ENCODE data around the gene LTBR. TPM values are rescaled to one million over a fixed set of nuclear protein-coding genes. Genes with fewer than 3 reads are reported as not detected.

The LTBR gene
- total RNA-seq, 1 donor from 2014 or later = 1.7 TPM

DNA sequence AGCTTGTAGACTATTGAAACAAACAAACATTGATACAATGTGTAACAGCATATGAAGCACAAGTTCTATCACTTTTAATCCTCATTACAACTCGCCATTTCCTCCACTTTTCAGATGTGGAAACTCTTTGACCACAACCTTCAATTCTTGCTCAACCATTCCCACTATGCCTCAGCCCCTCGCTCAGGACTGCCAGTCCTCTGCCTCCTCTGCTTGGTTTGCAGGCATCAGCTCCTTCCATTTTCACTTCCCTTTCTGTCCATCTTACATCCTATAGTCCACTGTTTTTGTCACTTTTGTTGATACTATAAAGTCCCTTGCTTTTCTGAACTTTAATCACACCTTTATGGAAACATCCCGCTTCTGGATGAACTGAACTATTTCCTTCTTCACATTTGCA, 32.6 kb downstream of the LTBR start:
- no peaks in the 10 kb centered on the region for H3K27me3 Mint-ChIP-seq (ENCODE audit: low read depth)
- no peak overlapping the region for H3K27ac Mint-ChIP-seq (ENCODE audit: unreplicated experiment)
- peaks cover 3% of the 10 kb centered on the region for H3K4me1 Mint-ChIP-seq
- peaks cover 6% of the 10 kb centered on the region for H3K9me3 Mint-ChIP-seq
- no peak for DNase-seq (ENCODE audit: low read depth, low spot score)
- no peak overlapping the region for H3K4me3 Mint-ChIP-seq
- TF ChIP-seq, protein P1, sequence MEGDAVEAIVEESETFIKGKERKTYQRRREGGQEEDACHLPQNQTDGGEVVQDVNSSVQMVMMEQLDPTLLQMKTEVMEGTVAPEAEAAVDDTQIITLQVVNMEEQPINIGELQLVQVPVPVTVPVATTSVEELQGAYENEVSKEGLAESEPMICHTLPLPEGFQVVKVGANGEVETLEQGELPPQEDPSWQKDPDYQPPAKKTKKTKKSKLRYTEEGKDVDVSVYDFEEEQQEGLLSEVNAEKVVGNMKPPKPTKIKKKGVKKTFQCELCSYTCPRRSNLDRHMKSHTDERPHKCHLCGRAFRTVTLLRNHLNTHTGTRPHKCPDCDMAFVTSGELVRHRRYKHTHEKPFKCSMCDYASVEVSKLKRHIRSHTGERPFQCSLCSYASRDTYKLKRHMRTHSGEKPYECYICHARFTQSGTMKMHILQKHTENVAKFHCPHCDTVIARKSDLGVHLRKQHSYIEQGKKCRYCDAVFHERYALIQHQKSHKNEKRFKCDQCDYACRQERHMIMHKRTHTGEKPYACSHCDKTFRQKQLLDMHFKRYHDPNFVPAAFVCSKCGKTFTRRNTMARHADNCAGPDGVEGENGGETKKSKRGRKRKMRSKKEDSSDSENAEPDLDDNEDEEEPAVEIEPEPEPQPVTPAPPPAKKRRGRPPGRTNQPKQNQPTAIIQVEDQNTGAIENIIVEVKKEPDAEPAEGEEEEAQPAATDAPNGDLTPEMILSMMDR (conservative IDR thresholded peaks at IDR 0.05) = no peak
- H3K36me3 Mint-ChIP-seq (ENCODE audit: low read depth) = no peaks in the 10 kb centered on the region

DNA sequence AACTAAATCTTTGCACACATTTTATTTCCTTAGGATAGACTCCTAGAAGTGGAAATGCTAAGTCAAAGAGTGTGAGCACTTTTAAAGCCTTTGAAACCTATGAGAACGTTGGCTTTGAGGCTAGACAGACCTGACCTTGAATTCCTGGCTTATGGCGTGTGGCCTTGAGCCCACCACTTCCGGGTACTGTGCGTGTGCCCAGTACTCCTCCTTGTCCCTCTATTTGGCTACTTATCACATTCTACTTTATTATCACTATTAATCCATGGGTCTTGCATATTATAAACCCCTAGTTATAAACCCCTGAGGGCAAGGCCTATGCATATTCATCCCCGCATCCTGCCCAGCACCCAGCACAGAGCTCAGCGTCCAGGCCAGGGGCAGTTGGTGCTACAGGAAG, 34.8 kb downstream of the LTBR start:
- TF ChIP-seq, protein P1 (conservative IDR thresholded peaks at IDR 0.05) = no peak
- peaks cover 9% of the 10 kb centered on the region for H3K9me3 Mint-ChIP-seq
- DNase-seq (ENCODE audit: low read depth, low spot score) = no peak
- peaks cover 7% of the 10 kb centered on the region for H3K4me1 Mint-ChIP-seq
- no peak overlapping the region for H3K4me3 Mint-ChIP-seq
- H3K27ac Mint-ChIP-seq (ENCODE audit: unreplicated experiment) = no peak overlapping the region
- peaks cover 3% of the 10 kb centered on the region for H3K27me3 Mint-ChIP-seq (ENCODE audit: low read depth)
- no peaks in the 10 kb centered on the region for H3K36me3 Mint-ChIP-seq (ENCODE audit: low read depth)

DNA sequence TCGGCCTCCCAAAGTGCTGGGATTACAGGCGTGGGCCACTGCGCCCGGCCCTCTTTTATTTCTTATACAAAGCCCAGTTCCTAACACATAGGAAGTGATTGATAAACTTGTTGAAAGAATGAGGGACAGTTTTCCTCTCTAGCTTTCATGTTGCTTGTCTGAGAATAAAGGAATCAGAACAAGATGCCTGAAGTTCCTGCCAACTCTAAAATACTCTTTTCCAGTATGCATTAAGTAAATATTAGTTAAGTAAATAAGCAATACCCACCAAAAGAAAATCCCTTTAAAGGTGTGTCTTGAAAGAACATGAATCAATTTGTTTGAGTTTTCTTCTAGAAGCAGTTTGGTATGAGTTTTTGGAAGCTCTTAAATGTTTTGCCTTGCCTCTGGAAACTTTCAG, 36.4 kb downstream of the LTBR start:
- Mint-ChIP-seq H3K4me1 (peaks cover 7% of the 10 kb centered on the region), H3K4me3 (no peak overlapping the region), H3K36me3 (ENCODE audit: low read depth) (no peaks in the 10 kb centered on the region), H3K27me3 (ENCODE audit: low read depth) (peaks cover 3% of the 10 kb centered on the region), H3K9me3 (peaks cover 9% of the 10 kb centered on the region), H3K27ac (ENCODE audit: unreplicated experiment) (no peak overlapping the region)
- no peak for DNase-seq (ENCODE audit: low read depth, low spot score)
- TF ChIP-seq, protein P1 (conservative IDR thresholded peaks at IDR 0.05) = no peak

DNA sequence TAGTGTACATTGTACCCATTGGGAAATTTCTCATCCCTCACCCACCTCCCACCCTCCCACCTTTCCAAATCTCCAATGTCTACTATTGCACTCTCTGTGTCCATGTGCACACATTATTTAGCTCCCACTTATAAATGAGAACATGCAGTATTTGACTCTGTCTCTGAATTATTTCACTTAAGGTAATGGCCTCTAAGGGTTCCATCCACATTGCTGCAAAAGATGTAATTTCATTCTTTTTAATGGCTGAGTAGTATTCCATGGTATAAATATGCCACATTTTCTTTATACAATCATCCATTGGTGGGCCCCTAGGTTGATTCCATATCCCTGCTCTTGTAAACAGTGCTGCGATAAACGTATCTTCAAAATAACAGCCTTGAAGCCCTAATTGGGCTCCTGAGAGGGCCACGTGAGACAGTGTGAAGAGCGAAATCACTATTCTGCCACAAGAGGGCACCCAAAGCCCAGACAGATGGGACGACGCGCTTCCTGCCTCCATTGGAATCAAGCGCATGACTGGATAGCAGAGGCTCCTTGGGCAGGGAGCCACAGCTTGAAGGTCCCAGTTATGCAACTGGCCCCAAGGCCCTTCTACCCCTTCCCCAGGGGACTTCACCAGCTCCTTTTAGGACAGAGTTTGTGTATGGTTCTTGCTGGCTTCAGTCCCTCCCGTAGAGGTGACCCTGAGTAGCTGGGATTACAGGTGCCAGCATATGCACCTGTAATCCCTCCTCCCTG, 39.5 kb downstream of the LTBR start:
- peak overlapping the region; percentile 71 for H3K27ac Mint-ChIP-seq (ENCODE audit: unreplicated experiment)
- peaks cover 3% of the 10 kb centered on the region for H3K9me3 Mint-ChIP-seq
- peak; percentile 63 for DNase-seq (ENCODE audit: low read depth, low spot score)
- H3K4me1 Mint-ChIP-seq = peaks cover 7% of the 10 kb centered on the region
- TF ChIP-seq, protein P1 (conservative IDR thresholded peaks at IDR 0.05) = peak; percentile 98
- H3K27me3 Mint-ChIP-seq (ENCODE audit: low read depth) = peaks cover 3% of the 10 kb centered on the region
- no peak overlapping the region for H3K4me3 Mint-ChIP-seq
- H3K36me3 Mint-ChIP-seq (ENCODE audit: low read depth) = no peaks in the 10 kb centered on the region

DNA sequence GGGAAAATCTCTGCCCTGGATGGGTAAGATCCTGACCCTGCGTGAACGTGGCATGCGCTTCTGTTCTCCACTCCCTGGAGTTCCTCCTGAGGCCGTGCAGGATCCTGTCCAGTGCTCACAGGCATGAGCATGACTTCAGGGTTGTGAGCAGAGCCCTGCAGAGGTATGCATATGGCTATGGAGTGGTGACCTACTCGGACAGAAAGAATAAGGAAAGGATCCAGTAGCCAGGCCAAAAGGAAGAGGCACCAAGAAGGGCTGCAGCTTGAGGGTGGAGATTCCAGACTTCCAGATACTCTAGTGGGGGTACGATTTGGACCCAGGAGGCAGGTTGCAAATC, 40.0 kb downstream of the LTBR start:
- H3K27me3 Mint-ChIP-seq (ENCODE audit: low read depth) = peaks cover 3% of the 10 kb centered on the region
- DNase-seq (ENCODE audit: low read depth, low spot score) = no peak
- H3K9me3 Mint-ChIP-seq = peaks cover 3% of the 10 kb centered on the region
- no peaks in the 10 kb centered on the region for H3K36me3 Mint-ChIP-seq (ENCODE audit: low read depth)
- no peak overlapping the region for H3K4me3 Mint-ChIP-seq
- H3K4me1 Mint-ChIP-seq = peaks cover 7% of the 10 kb centered on the region
- TF ChIP-seq, protein P1 (conservative IDR thresholded peaks at IDR 0.05) = no peak
- H3K27ac Mint-ChIP-seq (ENCODE audit: unreplicated experiment) = peak overlapping the region; percentile 71
